CD4-positive, alpha-beta T cell (primary cell): ENCODE measurements around the gene CXXC5. TPM values are rescaled to one million over a fixed set of nuclear protein-coding genes. Genes with fewer than 3 reads are reported as not detected.

Experiments used
- ATAC-seq: fragments of 200-7000 bp; cut with Tn5 transposase; one replicate; pipeline ENCODE4 v1.10.0; 2022; ENCODE audit warnings: mild to moderate bottlenecking; ENCODE audit not compliant: poor library complexity
- CTCF ChIA-PET: fragments of 350-600 bp; sonication (Branson Sonifier 250); formaldehyde crosslinking; loops from one replicate; lab custom pipeline; 2021; ENCODE audit warnings: antibody characterized with exemption, inconsistent platforms; lab: Charles Lee
- POLR2A ChIA-PET: fragments of 350-600 bp; sonication (Branson Sonifier 250); formaldehyde crosslinking; loops from one replicate; lab custom pipeline; 2021; ENCODE audit warnings: antibody characterized with exemption, inconsistent platforms; lab: Charles Lee
- DNase-seq, 14 experiments: peaks; one replicate each; pipeline ENCODE4 v3.0.0-alpha.2; 2013 to 2020; ENCODE audit warnings: mixed read lengths in 2 of 14
- H3K27ac ChIP-seq, 2 donors: one replicate each; pipeline versions ENCODE4 v1.5.1 to v1.7.0; 2013; ENCODE audit warnings: low read length in 2 of 2, low read depth in 1 of 2, mild to moderate bottlenecking in 1 of 2
- H3K27me3 ChIP-seq, 2 experiments: 1 replicate in 1 of 2; 2 replicates in 1 of 2; pipeline versions ENCODE4 v1.6.1 to v1.7.0; 2013; ENCODE audit warnings: low read length in 2 of 2, control low read depth in 1 of 2, mild to moderate bottlenecking in 1 of 2, moderate library complexity in 1 of 2; ENCODE audit not compliant: insufficient read depth in 2 of 2, control insufficient read depth in 1 of 2
- H3K36me3 ChIP-seq: one replicate; pipeline ENCODE4 v1.6.1; 2013; ENCODE audit warnings: low read length, control low read depth; ENCODE audit not compliant: insufficient read depth
- H3K4me1 ChIP-seq: one replicate; pipeline ENCODE4 v1.6.1; 2013; ENCODE audit warnings: low read length, control low read depth; ENCODE audit not compliant: insufficient read depth
- H3K4me3 ChIP-seq: one replicate; pipeline ENCODE4 v1.5.1; 2013; ENCODE audit warnings: mild to moderate bottlenecking, low read length, moderate library complexity
- H3K9me3 ChIP-seq, 2 experiments: 1 replicate in 1 of 2; 2 replicates in 1 of 2; pipeline versions ENCODE4 v1.6.1 to v1.7.0; 2013; ENCODE audit warnings: low read length in 2 of 2, mild to moderate bottlenecking in 2 of 2, control low read depth in 1 of 2, moderate library complexity in 1 of 2; ENCODE audit not compliant: control insufficient read depth in 1 of 2, insufficient read depth in 1 of 2
- H3K27ac Mint-ChIP-seq: one replicate; pipeline ENCODE4 v1.8.0; 2020; ENCODE audit warnings: mixed read lengths
- H3K27me3 Mint-ChIP-seq: one replicate; pipeline ENCODE4 v1.8.0; 2021; ENCODE audit warnings: mixed read lengths
- H3K36me3 Mint-ChIP-seq: one replicate; pipeline ENCODE4 v1.8.0; 2021; ENCODE audit warnings: low read depth, mixed read lengths
- H3K4me1 Mint-ChIP-seq: one replicate; pipeline ENCODE4 v1.8.0; 2021; ENCODE audit warnings: low read depth, mixed read lengths
- H3K4me3 Mint-ChIP-seq: one replicate; pipeline ENCODE4 v1.8.0; 2020; ENCODE audit warnings: mild to moderate bottlenecking, mixed read lengths
- H3K9me3 Mint-ChIP-seq: one replicate; pipeline ENCODE4 v1.8.0; 2020; ENCODE audit warnings: mixed read lengths
- intact Hi-C, 2 experiments: fragments of 100-400 bp; cut with DNase I in 1 of 2; cut with micrococcal nuclease in 1 of 2; formaldehyde crosslinking; loops; one replicate each; pipeline versions ENCODE4 v1.15.1 to v1.9.0; 2023 to 2025; cut with DNase I, micrococcal nuclease
- total RNA-seq, 174 experiments: library from RNA in 2 of 174; stranded (reverse) in 2 of 174; gene quantifications; one replicate each; pipeline ENCODE4 v1.2.3 and lab custom pipeline; 2021 to 2026
- TF ChIP-seq, protein P1 (sequence below): fragments of 200-600 bp; IDR thresholded peaks from one replicate; pipeline ENCODE4 v1.8.0; 2022; ENCODE audit warnings: antibody characterized with exemption, mild to moderate bottlenecking

The CXXC5 gene
- total RNA-seq, 2 experiments from 2014 or later = 1.9 to 2.7 TPM

- POLR2A ChIA-PET = no interaction called here
- Mint-ChIP-seq H3K4me3 (no peak overlapping the region), H3K27ac (no peak overlapping the region), H3K27me3 (peaks cover 2% of the 10 kb centered on the region), H3K4me1 (peaks cover 24% of the 10 kb centered on the region), H3K9me3 (no peaks in the 10 kb centered on the region), H3K36me3 (no peaks in the 10 kb centered on the region)
- intact Hi-C loops = no loop called here
- TF ChIP-seq, protein P1, sequence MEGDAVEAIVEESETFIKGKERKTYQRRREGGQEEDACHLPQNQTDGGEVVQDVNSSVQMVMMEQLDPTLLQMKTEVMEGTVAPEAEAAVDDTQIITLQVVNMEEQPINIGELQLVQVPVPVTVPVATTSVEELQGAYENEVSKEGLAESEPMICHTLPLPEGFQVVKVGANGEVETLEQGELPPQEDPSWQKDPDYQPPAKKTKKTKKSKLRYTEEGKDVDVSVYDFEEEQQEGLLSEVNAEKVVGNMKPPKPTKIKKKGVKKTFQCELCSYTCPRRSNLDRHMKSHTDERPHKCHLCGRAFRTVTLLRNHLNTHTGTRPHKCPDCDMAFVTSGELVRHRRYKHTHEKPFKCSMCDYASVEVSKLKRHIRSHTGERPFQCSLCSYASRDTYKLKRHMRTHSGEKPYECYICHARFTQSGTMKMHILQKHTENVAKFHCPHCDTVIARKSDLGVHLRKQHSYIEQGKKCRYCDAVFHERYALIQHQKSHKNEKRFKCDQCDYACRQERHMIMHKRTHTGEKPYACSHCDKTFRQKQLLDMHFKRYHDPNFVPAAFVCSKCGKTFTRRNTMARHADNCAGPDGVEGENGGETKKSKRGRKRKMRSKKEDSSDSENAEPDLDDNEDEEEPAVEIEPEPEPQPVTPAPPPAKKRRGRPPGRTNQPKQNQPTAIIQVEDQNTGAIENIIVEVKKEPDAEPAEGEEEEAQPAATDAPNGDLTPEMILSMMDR = no peak
- no peaks in the 10 kb centered on the region for H3K9me3 ChIP-seq
- H3K27ac ChIP-seq = no peak overlapping the region
- H3K27me3 ChIP-seq = peaks cover 0 to 2% of the 10 kb centered on the region in 2 experiments
- H3K36me3 ChIP-seq = peaks cover 2% of the 10 kb centered on the region
- CTCF ChIA-PET = no interaction called here
- ATAC-seq = no peak
- no peak overlapping the region for H3K4me3 ChIP-seq
- peak in 2 of 14 experiments; percentile 0 to 7 for DNase-seq
- H3K4me1 ChIP-seq = peaks cover 23% of the 10 kb centered on the region
Observed at GRCh38 chr5:139641116-139642080, 6.8 kb upstream of the CXXC5 start.

GRCh38 chr5:139642213-139642612 lies 5.9 kb upstream of the CXXC5 start:
- Mint-ChIP-seq H3K36me3 (no peaks in the 10 kb centered on the region), H3K27me3 (peaks cover 10% of the 10 kb centered on the region), H3K27ac (no peak overlapping the region), H3K4me1 (peaks cover 24% of the 10 kb centered on the region), H3K4me3 (no peak overlapping the region), H3K9me3 (no peaks in the 10 kb centered on the region)
- no peak overlapping the region for H3K27ac ChIP-seq
- H3K27me3 ChIP-seq = peaks cover 8 to 10% of the 10 kb centered on the region in 2 experiments
- H3K36me3 ChIP-seq = peaks cover 2% of the 10 kb centered on the region
- peaks cover 21% of the 10 kb centered on the region for H3K4me1 ChIP-seq
- H3K4me3 ChIP-seq = no peak overlapping the region
- ChIA-PET POLR2A (no interaction called here), CTCF (no interaction called here)
- no peaks in the 10 kb centered on the region for H3K9me3 ChIP-seq
- TF ChIP-seq, protein P1 = no peak
- DNase-seq (peak in 1 of 14 experiments; percentile 9), ATAC-seq (no peak)
- intact Hi-C loops = no loop called here

GRCh38 chr5:139642891-139643871 lies 5.0 kb upstream of the CXXC5 start:
- Histone ChIP-seq H3K27me3 (peaks cover 16 to 18% of the 10 kb centered on the region in 2 experiments), H3K4me3 (no peak overlapping the region), H3K27ac (no peak overlapping the region), H3K9me3 (no peaks in the 10 kb centered on the region), H3K4me1 (peaks cover 19% of the 10 kb centered on the region), H3K36me3 (peaks cover 2% of the 10 kb centered on the region)
- Mint-ChIP-seq H3K9me3 (no peaks in the 10 kb centered on the region), H3K4me1 (peaks cover 24% of the 10 kb centered on the region), H3K4me3 (no peak overlapping the region), H3K27ac (peak overlapping the region; percentile 11), H3K36me3 (no peaks in the 10 kb centered on the region), H3K27me3 (peaks cover 19% of the 10 kb centered on the region)
- intact Hi-C loops = no loop called here
- ChIA-PET CTCF (interaction anchor here (1.2 kb wide), 1 partner anchor 15 kb away, joined by 3 read pairs; no protein-coding TSS in a partner anchor), POLR2A (no interaction called here)
- no peak for ATAC-seq
- TF ChIP-seq, protein P1 = no peak
- peak in 1 of 14 experiments; percentile 9 for DNase-seq
